CD4-positive, alpha-beta T cell treated with Interleukin-15 for 1 hour (primary cell): ENCODE data around the gene ATP2B1.
A peak's percentile ranks its signal among the peaks of the same experiment; 100 is the strongest.
"Not testable (repeated sequence)": the region's sequence is repeated elsewhere in the genome, so short reads cannot be mapped to it uniquely, and the experiment has no call there.

Source experiments
- DNase-seq: peaks from one replicate; pipeline ENCODE4 v3.0.0-alpha.2; 2020

Gene ATP2B1

DNA sequence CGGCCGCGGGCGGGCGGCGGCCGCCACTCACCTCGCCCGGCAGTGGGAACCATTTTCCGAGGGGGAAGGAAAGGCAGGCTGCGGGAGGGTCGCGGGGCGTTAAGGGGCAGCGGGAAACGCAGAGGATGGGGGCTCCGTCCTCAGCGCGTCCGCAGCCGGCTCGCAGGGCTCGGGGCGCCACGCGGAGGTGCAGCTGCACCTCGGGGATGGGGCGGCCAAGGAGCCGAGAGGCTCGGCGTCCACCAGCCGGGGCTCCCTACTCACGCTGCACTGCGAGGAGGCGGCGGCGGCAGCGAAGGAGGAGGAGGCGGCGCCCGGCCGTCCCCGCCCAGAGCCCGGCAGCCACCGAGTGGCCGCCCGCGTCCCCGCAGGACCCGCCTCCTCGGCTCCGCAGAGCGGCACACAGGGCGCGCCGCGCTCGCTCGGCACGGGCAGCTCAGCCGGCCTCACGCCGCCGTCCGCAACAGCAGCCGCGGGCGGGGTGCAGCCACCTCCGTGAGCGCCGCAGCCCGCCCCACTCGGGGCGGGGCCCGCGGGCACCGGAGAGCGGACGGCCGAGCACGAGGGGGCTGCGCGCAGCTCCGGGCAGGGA lies at the start of gene ATP2B1:
Gene ATP2B1 (minus strand): TSS at position 274 of the 592 bp plus-strand sequence. CDS start 52,952 bp downstream, outside the sequence.
- peak; percentile 91 for DNase-seq

DNA sequence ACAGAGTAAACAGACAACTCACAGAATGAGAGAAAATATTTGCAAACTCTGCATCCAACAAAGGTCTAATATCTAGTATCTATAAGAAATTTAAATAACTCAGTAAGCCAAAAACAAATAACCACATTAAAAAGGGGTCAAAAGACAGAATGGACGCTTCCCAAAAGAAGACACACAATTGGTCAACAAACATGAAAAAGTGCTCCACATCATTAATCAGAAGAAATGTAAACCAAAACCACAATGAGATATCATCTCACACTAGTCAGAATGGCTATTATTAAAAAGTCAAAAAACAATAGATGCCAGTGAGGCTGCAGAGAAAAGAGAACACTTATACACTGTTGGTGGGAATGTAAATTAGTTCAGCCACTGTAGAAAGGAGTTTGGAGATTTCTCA lies 49.3 kb upstream of the ATP2B1 start:
- not testable (repeated sequence) for DNase-seq

DNA sequence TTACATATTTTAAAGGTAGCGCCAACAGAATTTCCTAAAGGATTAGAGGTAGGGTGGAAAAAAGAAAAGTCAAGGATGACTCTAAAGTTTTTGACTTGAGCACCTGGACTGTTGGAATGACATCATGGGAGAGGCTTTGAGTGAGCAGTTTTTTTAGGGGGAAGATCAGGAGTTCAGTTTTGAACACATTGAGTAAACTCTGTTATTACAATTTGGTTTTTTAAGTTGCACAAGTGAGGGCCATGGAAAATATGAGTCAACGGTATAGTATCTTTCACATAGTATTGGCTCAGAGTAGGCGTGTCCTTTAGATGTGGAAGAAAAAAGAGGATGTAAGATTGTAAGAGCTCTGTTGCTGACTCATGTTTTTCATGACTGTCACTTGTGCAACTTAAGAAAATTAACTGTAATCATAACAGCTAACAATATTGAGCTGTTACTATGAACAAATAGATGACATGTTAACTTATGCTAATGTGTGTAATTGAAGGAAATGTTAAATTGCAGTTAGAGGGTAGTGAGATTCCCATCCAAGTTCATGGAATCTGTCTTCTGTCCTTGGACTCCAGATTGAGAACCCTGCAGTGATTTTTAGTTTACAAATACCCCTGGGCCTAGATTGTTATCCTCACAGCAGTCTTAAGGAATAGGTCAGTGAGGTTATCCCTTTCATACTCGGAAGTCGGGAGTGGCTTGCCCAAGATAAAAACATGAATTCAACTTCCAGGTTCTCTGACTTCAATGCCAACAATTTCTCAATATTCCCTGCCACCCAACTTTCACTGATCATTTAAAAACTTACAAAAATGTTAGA lies 48.2 kb upstream of the ATP2B1 start:
- peak; percentile 19 for DNase-seq

DNA sequence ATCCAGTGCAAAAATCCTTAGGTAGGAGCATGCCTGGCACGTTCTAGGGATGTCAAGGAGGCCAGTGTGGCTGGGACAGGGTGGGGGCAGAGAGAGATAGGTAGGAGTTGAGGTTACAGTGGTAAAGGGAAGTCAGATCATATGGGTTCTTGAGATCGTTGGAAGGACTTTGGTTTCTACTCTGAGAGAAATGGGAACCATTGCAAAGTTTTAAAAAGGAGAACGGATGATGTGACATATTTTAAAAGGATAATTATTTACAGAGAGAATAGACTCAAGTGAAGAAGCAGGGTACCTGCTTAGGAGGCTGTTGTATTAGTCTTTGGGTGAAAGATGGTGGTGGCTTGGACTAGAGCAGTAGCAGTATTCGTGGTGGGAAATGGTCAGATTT lies 47.6 kb upstream of the ATP2B1 start:
- DNase-seq: no peak

DNA sequence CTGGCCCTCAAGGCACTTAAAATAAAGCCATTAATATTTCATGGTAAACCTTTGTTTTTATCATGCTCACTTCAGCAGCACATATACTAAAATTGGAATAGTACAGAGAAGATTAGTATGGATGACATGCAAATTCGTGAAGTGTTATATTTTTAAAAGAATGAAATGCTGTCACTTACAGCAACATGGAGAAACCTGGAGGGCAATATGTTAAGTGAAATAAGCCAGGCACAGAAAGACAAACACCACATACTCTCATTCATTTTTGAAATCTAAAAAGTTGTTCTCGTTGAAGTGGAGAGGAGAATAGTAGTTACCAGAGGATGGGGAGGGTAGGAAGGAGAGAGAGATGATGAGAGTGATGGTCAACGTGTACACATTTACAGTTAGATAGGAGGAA lies 45.4 kb upstream of the ATP2B1 start:
- no peak for DNase-seq

DNA sequence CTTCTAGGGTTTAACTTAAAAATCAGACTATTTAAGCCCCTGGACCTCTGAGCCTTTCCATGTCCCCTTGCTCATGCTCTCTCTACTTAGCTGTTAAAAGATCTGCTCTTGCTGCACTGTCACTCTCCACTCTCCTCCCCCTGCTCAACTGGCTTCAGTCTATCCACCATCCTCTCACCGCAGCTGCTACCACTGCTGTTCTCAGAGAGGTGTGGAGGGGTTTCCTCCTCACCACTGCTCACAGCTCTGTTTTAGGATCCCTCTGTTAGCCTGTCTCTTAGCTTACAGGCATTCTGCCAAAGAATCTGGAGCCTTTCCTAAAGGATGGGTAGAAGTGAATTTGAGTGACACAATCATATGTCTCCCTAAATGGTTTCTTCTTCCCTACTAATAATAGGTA lies 43.7 kb upstream of the ATP2B1 start:
- no peak for DNase-seq

DNA sequence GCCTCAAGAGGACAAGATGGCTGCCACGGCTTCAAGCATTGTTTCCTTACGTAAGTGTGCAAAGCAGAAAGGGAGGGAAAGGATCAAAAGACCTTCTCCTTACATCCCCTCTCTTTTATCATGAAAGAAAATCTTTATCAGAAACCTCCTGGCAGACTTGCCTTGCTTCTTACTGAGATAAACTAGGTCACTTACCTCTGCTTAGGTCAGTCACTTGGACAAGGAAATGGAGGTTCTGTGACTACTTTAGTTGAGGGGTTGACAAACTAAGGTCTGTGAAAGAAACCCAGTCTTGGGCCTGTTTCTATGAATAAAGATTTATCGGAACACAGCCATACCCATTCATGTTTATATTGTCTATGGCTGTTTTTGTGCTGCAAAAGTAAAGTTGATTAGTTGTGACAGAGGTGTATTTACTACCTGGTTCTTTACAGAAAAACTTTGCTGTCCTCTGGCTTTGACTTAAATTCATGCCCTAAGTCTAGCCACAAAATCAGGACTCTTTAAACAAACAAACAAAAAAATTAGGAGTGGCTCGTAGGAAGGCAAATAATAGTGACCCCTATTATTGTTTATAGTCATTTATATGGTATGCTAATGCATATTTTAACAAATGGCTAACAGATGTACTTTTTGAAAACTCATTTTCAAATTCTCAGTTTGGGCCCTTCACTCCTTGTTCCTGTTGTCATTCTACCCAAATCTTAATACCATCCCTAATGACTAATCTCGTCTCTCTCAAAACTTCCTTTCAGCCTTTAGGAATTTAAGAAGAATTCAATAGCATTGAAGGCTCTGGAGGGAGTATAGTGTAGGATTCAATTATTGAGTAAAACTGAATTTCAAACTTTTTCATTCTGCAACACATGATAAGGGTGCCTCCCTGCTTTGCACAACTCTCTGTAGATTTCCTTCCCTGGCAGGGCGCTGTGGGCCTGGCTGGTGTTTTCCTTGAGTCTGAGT lies 42.0 kb upstream of the ATP2B1 start:
- DNase-seq: no peak

DNA sequence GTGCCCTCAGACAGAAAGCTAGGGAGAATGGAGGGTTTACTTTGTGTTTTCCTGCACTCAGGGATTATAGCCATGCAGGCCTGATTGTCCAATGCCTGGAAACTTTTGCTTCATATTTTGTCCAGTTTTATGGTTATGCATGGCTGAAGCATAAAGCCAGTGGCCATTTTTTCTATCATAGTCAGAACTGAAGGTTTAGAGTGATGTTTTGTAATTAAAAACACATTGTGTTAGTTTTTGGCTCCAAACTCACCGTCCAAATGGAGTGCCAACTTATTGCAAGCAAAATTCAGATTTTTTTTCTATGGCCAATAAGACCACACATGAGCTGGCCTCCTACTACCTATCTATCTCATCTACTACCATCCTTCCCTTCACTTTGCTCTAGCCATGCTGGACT lies 40.2 kb upstream of the ATP2B1 start:
- no peak for DNase-seq

DNA sequence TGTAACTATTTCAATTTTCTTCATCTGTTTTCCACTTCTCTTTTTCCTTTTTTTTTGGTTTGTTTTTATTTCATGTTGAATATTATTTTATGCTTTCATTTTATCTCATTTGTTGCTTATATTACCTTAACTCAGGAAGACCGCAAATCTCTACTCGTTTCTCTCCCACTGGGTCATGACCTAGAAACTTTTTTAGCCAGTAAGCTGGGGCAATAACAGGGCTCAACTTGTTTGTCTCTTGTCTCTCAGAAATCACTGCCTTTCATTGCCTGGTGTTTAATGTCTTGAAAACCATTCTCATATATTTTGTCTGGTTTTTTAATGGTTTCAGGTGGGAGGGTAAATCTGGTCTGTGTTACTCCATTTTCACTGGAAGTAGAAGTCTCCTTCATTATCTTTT lies 36.6 kb upstream of the ATP2B1 start:
- DNase-seq: no peak

DNA sequence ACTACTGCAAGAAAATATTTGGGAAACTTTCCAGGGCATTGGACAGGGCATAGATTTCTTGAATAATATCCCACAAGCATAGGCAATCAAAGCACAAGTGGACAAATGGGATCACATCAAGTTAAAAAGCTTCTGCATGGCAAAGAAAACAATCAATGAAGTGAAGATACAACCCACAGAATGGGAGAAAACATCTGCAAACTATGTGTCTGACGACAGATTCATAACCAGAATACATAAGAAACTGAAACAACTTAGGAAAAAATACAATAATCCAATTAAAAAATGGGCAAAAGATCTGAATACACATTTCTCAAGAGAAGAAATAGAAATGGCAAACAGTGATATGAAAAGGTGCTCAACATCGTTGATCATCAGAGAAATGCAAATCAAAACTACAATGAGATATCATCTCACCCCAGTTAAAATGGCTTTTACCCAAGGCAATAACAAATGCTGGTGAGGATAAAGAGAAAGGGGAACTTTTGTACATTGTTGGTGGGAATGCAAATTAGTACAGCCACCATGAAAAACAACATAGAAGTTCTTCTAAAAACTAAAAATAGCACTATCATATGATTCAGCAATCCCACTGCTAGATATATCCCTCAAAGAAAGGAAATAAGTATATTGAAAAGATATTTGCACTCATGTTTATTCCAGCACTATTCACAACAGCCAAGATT lies 33.8 kb upstream of the ATP2B1 start:
- DNase-seq: no peak

DNA sequence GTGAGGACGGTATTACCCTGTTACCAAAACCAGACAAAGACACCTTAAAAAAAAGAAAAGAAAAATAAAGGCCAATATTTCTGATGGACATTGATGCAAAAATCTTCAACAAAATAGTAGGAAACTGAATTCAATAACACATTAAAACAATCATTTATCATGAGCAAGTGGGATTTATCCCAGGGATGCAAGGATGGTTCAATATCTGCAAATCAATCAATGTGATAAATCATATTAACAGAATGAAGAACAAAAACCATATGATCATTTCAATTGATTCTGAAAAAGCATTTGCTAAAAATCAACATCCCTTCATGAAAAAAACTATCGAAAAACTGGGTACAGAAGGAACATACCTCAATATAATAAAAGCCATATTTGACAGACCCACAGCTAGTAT lies 32.3 kb upstream of the ATP2B1 start:
- DNase-seq: no peak

DNA sequence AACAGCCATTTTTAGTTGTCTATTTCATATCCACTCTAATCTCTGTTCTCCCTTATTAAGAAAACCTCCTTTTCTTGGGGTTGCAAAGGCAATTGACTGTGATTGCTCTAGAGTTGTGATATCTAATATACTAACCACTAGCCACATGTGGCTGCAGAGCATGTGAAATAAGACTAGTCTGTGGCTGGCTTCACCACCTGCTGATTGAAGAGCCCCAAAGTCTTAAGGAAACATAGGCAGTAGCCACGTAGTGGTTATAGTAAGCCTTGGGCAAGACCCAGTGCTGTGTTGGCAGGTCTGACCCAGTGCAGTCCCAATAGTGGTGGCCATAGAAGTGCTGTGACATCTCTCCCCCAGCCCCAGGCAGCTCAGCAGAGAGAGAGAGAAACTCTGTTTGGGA lies 28.4 kb upstream of the ATP2B1 start:
- no peak for DNase-seq

DNA sequence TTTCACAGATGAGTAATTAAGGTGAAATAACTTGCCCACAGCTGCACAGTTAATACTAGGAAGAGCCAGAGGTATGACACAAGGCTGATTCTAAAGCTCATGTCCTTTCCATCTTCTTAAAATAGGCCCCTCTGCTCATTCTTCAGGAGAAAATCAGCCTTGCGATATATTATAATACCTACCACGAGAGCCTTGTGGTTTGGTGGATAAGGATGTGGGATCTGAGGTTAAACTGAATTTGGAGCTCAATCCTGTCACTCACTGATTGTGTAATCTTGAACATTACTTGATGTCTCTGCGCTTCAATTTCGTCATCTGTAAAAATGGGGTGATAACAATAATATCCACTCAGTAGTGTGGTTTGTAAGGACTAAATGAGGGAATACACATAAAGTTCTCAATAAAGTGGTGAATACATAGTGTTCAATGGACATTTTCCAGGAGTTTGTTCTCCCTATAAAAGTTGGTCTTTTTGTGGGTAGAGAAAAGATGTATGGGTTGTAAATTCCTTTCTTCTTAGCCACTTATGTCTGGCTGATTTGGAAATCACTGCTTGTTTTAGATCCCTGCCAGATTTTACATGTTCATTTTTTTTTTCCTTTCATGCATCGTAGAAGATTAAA lies 25.1 kb upstream of the ATP2B1 start:
- peak; percentile 22 for DNase-seq

DNA sequence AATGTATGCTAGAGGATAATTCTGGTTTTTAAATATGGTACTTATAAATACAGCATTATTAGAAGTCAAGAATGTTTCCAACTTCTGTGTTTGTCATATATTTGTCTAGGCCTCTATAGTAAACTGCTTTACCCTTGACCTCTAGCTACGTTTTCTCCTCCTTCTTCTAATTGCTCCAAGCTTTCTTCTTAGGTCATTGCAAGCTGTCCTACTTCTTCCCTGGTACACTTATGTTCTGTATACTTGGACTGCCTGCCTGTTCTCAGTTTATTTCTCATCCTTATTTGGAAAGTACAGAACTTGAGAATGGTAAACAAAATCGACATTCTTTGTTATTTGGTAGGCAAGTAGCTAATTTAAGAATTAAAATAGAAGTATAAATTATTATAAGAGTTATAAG lies 23.9 kb upstream of the ATP2B1 start:
- no peak for DNase-seq

DNA sequence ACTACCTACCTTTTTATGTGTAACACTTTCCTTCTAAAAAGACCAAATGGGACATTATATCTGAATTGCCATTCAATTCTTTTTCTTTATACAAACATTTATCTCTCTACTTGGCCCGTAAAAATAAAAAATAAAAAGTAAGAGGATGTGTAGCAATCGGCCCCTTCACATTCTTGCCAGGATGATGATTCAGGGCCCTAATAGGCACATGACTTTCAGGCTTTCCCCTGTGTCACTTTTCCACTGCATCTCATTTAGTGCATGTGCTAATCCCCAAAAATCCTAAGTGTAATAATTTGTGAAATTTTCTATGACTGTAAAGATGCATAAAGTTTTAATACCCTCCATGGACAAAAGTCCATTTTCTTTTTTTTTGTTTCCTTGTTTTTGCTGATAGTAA lies 23.0 kb upstream of the ATP2B1 start:
- DNase-seq: peak; percentile 59

DNA sequence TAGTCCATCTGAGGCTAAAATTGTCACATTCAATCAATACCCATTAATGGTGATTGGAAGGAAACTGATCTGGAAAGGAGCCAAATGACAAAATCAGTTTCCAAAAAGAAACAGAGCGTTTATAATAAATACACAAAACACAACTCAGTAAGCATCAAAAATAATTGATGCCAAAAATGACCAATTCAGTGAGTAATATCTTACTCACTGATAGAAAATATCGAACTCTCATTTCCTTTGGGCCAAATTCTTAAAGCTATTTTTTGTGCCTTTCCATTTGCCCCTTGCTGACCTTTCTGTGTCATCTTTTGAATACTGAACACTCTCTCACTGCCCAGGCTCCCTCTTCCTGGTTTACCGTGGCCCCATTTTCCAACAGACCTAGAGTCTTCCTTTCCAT lies 22.5 kb upstream of the ATP2B1 start:
- DNase-seq: no peak

DNA sequence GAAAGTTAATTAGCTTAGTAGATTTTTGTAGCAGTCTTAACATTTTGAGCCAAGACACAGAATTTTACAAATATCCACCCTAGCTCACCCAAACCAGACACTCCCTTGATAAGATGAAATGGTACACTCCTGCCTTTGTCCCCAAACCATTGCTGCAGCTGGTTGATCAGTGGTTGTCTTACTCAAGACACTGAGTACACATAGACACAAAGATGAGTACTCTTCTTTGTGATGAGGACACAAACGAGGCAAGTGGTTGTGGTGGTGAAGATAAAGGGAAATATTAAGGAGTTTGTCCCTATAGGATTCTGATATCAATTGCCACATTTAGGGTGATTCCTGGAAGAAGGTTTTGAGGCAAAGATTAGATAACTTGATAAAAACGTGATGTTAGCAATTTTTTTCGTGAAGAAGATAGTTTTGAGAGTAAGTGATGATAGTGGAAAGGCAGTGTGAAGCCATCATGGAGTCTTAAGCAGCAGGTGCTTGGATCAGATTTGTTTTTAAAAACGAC lies 21.4 kb upstream of the ATP2B1 start:
- DNase-seq: no peak

DNA sequence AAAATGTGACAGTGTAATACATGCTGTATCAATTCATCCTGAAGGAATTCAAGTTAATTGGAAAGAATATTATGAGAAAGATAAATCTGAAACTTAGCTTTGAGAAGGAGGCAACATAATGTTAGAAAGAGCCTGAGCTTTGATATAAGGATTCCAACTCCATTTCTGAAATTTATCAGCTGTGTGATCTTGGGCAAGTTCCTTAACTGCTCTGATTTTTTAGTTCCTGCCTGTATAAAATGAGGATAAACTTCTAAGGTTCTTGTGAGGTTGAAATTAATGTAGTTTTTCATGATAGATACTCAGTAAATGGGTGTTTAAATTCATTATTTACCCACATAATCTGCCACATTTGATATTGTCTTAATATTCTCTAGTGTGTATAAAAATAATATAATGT lies 14.6 kb upstream of the ATP2B1 start:
- no peak for DNase-seq

DNA sequence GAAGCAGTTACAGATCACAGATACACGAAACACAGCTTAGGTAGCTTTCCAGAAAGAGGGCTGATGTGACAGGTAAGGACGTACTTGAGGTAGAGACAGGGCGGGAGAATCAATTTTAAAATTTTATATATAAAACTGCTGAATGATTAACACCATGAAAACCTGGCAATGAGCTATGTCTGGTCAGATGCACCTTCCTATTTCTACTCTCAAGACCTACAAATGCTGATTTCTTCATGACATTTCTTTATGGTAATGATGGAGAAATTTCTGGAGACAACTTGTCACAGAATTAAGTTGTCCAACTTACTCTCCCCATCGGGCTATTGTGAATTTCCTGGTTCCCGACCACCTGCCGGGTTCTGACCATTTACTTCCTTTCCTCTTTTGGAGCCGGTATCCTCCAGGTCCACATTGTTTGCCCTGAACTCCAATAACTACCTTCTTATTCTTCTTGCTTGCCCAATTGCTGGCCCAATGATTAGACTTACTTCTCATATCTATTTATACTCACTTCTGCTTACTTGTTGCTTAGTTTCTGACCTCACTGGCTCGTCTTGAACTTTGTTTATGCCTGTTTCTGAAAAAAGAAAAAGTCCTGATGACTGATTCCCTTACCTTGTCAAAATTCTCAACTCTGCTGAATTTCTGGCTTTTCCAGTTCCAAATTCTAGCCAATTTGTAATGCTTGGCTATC lies 12.8 kb upstream of the ATP2B1 start:
- peak; percentile 37 for DNase-seq

DNA sequence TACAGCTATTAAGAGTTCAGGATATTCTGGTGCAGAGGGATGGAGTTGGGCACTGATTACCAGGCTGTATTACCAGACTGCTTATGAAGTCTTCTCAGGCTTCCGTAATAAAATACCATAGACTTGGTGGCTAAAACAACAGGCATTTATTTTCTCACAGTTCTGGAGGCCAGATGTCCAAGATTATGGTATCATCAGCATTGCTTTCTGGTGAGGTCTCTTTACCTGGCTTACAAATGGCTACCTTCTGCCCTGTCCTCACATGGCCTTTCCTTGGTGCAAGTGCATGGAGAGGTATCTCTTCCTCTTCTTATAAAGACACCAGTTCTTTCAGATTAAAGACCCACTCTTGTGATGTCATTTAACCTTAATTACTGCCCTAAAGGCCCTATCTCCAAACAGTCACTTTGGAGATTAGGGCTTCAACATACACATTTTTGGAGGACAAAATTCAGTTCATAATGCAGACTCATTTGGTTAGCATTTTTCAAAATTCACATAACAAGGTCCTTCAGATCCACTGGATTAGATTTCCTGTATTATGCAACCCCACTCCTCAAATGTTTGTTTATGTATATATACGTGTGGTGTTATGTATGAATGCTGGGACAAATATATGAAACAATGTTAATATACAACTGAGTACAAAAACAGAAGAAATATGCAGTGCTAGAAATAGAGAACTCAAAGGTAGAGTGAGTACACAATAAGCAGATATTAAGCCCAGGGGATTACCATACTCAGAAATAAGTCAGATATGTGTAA lies 9.3 kb upstream of the ATP2B1 start:
- no peak for DNase-seq

DNA sequence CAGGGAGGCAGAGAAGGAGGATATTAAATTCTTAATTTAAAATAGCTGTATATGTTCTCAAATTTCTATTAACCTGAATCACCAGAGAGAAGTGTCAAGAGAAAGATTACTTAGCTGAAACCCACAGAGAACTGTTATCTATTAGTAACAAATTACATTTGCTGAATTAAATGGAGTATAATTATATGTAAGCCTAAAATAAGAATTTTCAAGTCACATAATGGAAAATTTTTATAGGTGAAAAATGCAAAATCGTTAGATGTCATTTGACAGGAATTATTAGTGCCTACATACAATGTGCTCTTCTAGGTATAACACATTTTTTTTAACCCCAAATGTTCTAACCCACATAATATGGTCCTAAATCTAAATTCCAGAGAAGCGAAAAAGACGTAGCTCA lies 4.1 kb upstream of the ATP2B1 start:
- DNase-seq: no peak
